GM18861 (cell line): ENCODE measurements around the gene ZNF749.

Experiments
- ATAC-seq: cut with Tn5 transposase; IDR thresholded peaks from one replicate; pipeline ENCODE4 v1.9.1; 2021; ENCODE audit not compliant: unreplicated experiment

ZNF749 gene

GRCh38 chr19:57435062-57435978 is at the start of gene ZNF749:
ZNF749 (plus strand) TSS chr19:57435325; CDS start chr19:57435579, 254 bp downstream.
- ATAC-seq = peak; percentile 90

GRCh38 chr19:57389194-57389729 is 45.9 kb upstream of the ZNF749 start:
- no peak for ATAC-seq

GRCh38 chr19:57389730-57390598 is 45.2 kb upstream of the ZNF749 start, which contains the start of gene ZNF548:
ZNF548 (plus strand) TSS chr19:57389854; CDS start chr19:57390100, 246 bp downstream.
- ATAC-seq = peak; percentile 97

GRCh38 chr19:57395710-57396109 is 39.4 kb upstream of the ZNF749 start:
- ATAC-seq = no peak

GRCh38 chr19:57398868-57399267 is 36.3 kb upstream of the ZNF749 start:
- ATAC-seq = no peak

- no peak for ATAC-seq
Observed at GRCh38 chr19:57403737-57404563, 31.2 kb upstream of the ZNF749 start.

- no peak for ATAC-seq
Observed at GRCh38 chr19:57406516-57407123, 28.5 kb upstream of the ZNF749 start.

- ATAC-seq = peak; percentile 95
Observed at GRCh38 chr19:57410877-57411671, 24.1 kb upstream of the ZNF749 start, which contains the start of gene ZNF17. ZNF17 (plus strand) TSS chr19:57411161; CDS start chr19:57413616, 2,455 bp downstream.

GRCh38 chr19:57419439-57419838 is 15.7 kb upstream of the ZNF749 start:
- no peak for ATAC-seq

- ATAC-seq = no peak
Observed at GRCh38 chr19:57421037-57421436, 14.1 kb upstream of the ZNF749 start.

- ATAC-seq = no peak
Observed at GRCh38 chr19:57434386-57435061, 601 bp upstream of the ZNF749 start.

GRCh38 chr19:57436417-57436816 is 1.3 kb downstream of the ZNF749 start:
- ATAC-seq = no peak

GRCh38 chr19:57437931-57438330 is 2.8 kb downstream of the ZNF749 start:
- ATAC-seq = no peak

- ATAC-seq = no peak
Observed at GRCh38 chr19:57438925-57439324, 3.8 kb downstream of the ZNF749 start.

- no peak for ATAC-seq
Observed at GRCh38 chr19:57441979-57442752, 7.0 kb downstream of the ZNF749 start.

- ATAC-seq = no peak
Observed at GRCh38 chr19:57443121-57443696, 8.1 kb downstream of the ZNF749 start.

GRCh38 chr19:57452307-57452706 is 17.2 kb downstream of the ZNF749 start:
- ATAC-seq = no peak
